Activated T-helper 2 cell treated with anti-CD3 and anti-CD28 coated beads, Interferon-gamma antibody, Interleukin-2, Interleukin-4, amounts not matched to agents 10 μg/mL and 5 μg/mL and 100 μg/mL, durations not matched to agents 14 hours and 24 hours and 36 hours (primary cell): ENCODE measurements around the gene STK11. TPM values are rescaled to one million over a fixed set of nuclear protein-coding genes. Genes with fewer than 3 reads are reported as not detected.
"Not testable (repeated sequence)": the region's sequence is repeated elsewhere in the genome, so short reads cannot be mapped to it uniquely, and the experiment has no call there.

ENCODE experiments used
- DNase-seq: peaks from one replicate; pipeline ENCODE4 v3.0.0; 2021; ENCODE audit warnings: low spot score
- H3K27ac Mint-ChIP-seq: one replicate; pipeline ENCODE4 v1.8.0; 2021; ENCODE audit warnings: mixed read lengths
- H3K27me3 Mint-ChIP-seq: one replicate; pipeline ENCODE4 v1.8.0; 2021; ENCODE audit warnings: low read depth, mixed read lengths
- H3K36me3 Mint-ChIP-seq: one replicate; pipeline ENCODE4 v1.8.0; 2021; ENCODE audit warnings: low read depth, mixed read lengths
- H3K4me1 Mint-ChIP-seq: one replicate; pipeline ENCODE4 v1.8.0; 2021; ENCODE audit warnings: low read depth, mixed read lengths
- H3K4me3 Mint-ChIP-seq: one replicate; pipeline ENCODE4 v1.8.0; 2021; ENCODE audit warnings: low read depth, mild to moderate bottlenecking, moderate library complexity, mixed read lengths
- H3K9me3 Mint-ChIP-seq: one replicate; pipeline ENCODE4 v1.8.0; 2021; ENCODE audit warnings: mixed read lengths
- intact Hi-C: fragments of 100-400 bp; cut with micrococcal nuclease; formaldehyde crosslinking; loops from one replicate; pipeline ENCODE4 v1.15.1; 2023
- total RNA-seq: library from RNA; stranded (reverse); gene quantifications from 2 replicates; pipeline ENCODE4 v1.2.3, GENCODE V29; 2022

STK11 gene
- total RNA-seq, 1 donor from 2014 or later = 65.7 TPM

DNA sequence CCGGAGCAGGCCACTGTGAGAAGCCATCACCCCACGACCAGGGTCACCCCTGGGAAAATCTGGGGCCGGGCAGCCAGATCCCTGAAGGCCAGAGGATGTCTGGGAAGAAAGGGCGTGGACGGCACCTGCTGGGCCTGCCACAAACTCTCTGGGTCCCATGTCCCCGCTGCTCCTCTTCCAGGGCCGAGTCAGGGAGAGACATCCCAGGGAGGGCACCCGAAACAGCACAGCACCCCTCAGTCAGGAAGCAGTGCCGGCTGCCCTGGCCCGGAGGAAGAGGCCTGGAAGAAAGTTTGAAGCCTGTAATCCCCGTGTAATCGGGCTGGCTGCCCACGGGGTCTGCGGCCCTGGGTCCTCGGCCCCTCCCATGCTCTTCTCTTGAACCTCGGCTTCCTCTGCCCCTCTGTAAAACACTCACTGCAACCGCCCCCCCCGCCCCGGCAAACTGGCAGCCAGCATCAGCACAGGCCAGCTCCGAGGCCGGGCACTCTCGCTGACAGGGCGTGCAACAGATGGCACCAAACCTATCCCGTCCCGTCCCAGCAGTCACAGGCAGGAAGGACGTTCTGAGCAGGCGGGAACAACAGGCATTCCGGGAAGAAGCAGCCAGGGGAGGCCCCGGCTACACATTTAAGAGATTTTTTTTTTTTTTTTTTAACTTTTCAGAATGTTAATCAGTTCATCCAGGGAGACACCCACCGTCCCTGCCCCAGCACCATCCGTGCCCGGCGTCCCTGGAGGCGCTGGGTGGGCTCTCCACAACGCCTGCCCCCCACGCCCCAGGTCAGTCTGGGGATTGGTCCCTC lies 33.0 kb upstream of the STK11 start:
- H3K27me3 Mint-ChIP-seq = no peaks in the 10 kb centered on the region
- peaks cover 4% of the 10 kb centered on the region for H3K36me3 Mint-ChIP-seq
- H3K4me3 Mint-ChIP-seq = peak overlapping the region; percentile 88
- no peak for DNase-seq
- H3K4me1 Mint-ChIP-seq = peaks cover 20% of the 10 kb centered on the region
- H3K27ac Mint-ChIP-seq = peak overlapping the region; percentile 74
- intact Hi-C loops = loop anchor here (5.0 kb wide), 1 partner anchor 40 kb away; no protein-coding TSS in a partner anchor
- H3K9me3 Mint-ChIP-seq = no peaks in the 10 kb centered on the region

DNA sequence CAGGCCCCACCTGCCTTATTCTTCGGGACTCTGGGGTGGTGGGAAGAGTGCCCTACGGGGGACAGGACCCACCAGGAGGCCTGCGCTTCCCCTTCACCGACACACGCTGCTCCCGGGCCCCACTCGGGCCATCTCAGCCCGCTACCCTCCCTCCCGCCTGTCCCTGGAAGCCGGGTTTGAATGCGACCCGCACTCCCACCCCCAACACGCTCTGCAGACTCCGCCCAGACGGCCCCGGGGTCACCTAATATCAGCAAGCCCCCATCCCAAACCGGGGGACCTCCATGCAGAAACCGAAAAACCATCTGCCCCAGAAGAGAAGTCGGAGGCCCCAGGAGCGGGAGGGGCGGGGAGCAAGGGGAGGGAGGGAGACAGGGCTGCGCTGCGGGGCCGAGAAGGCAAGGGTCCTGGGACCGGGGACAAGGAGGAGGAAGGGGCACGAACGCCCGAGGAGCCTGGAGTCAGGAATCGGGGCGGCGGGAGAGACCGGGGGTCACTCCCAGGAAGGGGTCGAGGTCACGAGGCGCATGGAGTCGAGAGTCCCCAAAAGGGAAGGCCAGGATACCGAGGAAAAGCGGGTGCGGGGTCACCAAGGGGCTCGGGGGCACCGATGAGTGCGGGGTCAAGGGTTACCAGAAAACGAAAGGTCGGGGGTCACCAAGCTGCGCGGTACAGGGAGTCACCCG lies 32.3 kb upstream of the STK11 start:
- no peak for DNase-seq
- Mint-ChIP-seq H3K27me3 (no peaks in the 10 kb centered on the region), H3K9me3 (no peaks in the 10 kb centered on the region), H3K4me3 (peak overlapping the region; percentile 88), H3K27ac (peak overlapping the region; percentile 93), H3K4me1 (peaks cover 20% of the 10 kb centered on the region), H3K36me3 (peaks cover 4% of the 10 kb centered on the region)
- intact Hi-C loops = loop anchor here (5.0 kb wide), 1 partner anchor 41 kb away; no protein-coding TSS in a partner anchor

DNA sequence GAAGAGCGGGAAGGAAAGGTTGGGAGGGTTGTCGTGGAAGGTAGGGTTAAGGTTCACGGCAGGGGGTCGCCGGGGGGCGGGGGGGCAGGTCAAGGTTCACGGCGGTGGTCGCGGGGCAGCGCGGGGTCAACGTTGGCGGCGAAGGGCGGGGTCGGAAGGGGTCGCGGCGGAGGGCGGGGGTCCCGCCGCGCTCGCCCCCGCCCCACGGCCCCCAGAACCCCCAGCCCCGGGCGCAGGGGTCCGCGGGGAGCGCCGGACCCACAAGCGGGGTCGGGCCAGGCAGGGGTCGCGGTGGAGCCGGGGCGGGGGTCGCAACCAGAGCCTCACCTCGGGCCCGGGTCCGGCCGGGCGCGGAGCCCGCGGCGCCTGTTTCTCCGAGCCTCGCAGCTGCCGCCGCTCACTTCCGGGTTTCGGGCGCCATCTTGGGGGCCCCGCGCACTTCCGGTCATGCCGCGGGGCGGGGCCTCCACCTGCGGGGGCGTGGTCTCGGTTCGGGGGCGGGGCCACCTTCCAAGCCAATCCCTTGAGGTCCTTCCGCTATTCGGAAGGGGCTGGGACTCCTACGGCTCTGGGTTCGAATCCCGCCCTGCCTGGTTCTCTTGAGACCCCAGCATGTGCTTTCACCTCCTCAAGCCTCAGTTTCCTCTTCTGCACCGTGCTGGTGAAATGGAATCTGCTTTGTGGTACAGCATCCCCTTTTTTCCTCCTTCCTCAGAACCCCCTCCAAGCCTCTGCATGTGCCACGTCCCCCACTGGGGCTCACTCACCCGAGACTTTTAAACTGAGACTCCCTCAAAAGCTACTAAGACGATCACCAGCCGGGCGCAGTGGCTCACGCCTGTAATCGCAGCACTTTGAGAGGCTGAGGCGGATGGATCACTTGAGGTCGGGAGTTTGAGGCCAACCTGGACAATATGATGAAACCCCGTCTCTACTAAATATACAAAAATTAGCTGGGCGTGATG lies 31.5 kb upstream of the STK11 start, which contains the start of gene SBNO2:
SBNO2 (minus strand) TSS at position 424 of the 965 bp plus-strand sequence. CDS start 19,992 bp downstream, outside the sequence.
- H3K36me3 Mint-ChIP-seq = peaks cover 4% of the 10 kb centered on the region
- H3K27me3 Mint-ChIP-seq = peaks cover 1% of the 10 kb centered on the region
- H3K27ac Mint-ChIP-seq = peak within 1 kb of the TSS; percentile 93
- H3K4me1 Mint-ChIP-seq = peaks cover 17% of the 10 kb centered on the region
- peak; percentile 88 for DNase-seq
- H3K4me3 Mint-ChIP-seq = peak within 1 kb of the TSS; percentile 88
- intact Hi-C loops = loop anchor here (5.0 kb wide), 1 partner anchor 42 kb away; no protein-coding TSS in a partner anchor
- H3K9me3 Mint-ChIP-seq = no peaks in the 10 kb centered on the region

DNA sequence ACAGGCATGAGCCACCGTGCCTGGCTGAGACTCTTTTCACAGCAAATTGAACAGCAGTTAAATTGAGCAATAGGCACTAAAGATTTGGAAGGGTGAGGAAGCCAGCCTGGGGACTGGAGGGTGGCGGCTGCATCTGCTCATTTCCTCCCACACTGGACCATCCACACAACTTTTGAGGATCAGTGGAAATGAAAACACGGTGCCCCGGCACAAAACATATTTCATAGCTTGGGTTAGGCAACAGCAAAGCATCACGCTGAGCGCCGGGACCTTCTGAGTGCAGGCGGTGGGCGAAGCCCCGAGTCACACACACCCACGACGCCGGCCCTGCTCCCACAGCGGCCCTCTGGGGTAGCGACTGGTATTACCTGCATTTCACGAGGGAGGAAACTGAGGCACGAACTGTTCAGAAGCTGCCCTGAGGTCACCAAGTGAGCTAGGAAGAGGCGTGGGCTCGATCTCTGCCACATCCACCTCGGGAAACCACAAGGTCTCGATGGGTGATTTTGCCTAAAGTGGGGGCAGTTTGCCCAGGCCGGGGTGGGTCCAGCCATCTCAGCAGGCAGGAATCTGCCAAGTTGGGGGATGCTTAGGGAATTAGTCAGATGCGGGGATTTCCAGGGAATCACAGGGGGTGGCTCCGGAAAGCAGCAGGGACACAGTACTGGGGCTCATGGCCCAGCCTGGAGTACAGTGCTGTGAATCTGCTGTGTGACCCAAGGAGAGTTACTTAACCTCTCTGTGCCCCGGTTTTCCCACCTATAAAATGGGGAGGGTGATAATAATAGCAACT lies 28.1 kb upstream of the STK11 start:
- no peak overlapping the region for H3K4me3 Mint-ChIP-seq
- intact Hi-C loops = no loop called here
- DNase-seq = no peak
- H3K27ac Mint-ChIP-seq = no peak overlapping the region
- peaks cover 10% of the 10 kb centered on the region for H3K4me1 Mint-ChIP-seq
- no peaks in the 10 kb centered on the region for H3K9me3 Mint-ChIP-seq
- no peaks in the 10 kb centered on the region for H3K36me3 Mint-ChIP-seq
- H3K27me3 Mint-ChIP-seq = peaks cover 4% of the 10 kb centered on the region

DNA sequence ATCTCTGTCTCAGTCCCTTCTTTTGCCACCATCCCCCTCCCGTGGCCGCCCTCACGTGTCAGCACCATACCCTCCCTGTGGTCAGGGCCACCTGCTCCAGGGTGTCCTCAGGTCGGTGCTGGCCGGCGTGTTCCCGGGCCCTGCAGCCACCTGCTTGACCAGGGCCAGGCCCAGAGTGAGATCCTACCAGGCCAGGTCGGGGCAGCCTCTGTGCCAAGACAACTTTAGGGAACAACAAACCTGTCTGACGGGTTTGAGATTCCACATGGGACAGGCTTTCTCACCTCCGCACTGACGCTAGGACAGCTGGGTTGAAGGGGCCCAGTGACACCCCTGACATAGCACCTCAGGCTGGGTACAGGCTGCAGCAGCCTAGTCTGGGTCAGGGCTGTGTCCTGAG lies 24.0 kb upstream of the STK11 start:
- intact Hi-C loops = no loop called here
- peaks cover 6% of the 10 kb centered on the region for H3K4me1 Mint-ChIP-seq
- H3K4me3 Mint-ChIP-seq = no peak overlapping the region
- peaks cover 4% of the 10 kb centered on the region for H3K27me3 Mint-ChIP-seq
- no peaks in the 10 kb centered on the region for H3K36me3 Mint-ChIP-seq
- DNase-seq = no peak
- H3K27ac Mint-ChIP-seq = no peak overlapping the region
- H3K9me3 Mint-ChIP-seq = no peaks in the 10 kb centered on the region

DNA sequence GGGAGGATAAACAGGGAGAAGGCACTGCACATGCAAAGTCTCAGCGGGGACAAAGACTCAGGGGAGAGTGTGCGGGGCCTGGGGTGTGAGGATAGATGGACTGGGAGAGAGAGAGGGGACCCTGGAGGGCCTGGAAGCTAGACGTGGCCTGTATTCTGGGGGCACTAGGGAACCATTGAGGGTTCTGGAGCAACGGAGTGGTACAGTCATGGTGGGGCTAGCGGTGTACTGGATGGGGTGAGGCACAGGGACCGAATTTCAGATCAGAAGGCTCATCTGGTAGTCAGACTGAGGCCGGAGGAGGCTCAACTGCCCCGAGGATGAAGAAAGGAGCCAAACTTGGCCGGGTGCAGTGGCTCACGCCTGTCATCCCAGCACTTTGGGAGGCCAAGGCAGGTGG lies 23.5 kb upstream of the STK11 start:
- Mint-ChIP-seq H3K9me3 (no peaks in the 10 kb centered on the region), H3K27me3 (peaks cover 4% of the 10 kb centered on the region)

DNA sequence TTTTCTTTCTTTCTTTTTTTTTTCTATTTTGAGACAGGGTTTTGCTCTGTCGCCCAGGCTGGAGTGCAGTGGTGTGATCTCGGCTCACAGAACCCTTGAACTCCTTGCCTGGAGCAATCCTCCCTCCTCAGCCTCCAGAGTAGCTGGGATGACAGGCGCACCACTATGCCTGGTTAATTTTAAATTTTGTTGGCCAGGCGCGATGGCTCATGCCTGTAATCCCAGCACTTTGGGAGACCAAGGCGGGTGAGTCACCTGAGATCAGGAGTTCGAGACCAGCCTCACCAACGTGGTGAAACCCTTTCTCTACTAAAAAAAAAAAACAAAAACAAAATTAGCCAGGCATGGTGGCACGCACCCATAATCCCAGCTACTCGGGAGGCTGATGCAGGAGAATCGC lies 22.9 kb upstream of the STK11 start:
- Mint-ChIP-seq H3K27me3 (peaks cover 4% of the 10 kb centered on the region), H3K4me1 (peaks cover 6% of the 10 kb centered on the region), H3K36me3 (no peaks in the 10 kb centered on the region), H3K4me3 (no peak overlapping the region), H3K9me3 (no peaks in the 10 kb centered on the region), H3K27ac (no peak overlapping the region)
- DNase-seq = no peak
- intact Hi-C loops = no loop called here

More for the DNA sequence above, 23.5 kb upstream of the STK11 start:
- Mint-ChIP-seq H3K27ac (no peak overlapping the region), H3K4me3 (no peak overlapping the region), H3K36me3 (no peaks in the 10 kb centered on the region), H3K4me1 (peaks cover 6% of the 10 kb centered on the region)
- no peak for DNase-seq
- intact Hi-C loops = no loop called here

DNA sequence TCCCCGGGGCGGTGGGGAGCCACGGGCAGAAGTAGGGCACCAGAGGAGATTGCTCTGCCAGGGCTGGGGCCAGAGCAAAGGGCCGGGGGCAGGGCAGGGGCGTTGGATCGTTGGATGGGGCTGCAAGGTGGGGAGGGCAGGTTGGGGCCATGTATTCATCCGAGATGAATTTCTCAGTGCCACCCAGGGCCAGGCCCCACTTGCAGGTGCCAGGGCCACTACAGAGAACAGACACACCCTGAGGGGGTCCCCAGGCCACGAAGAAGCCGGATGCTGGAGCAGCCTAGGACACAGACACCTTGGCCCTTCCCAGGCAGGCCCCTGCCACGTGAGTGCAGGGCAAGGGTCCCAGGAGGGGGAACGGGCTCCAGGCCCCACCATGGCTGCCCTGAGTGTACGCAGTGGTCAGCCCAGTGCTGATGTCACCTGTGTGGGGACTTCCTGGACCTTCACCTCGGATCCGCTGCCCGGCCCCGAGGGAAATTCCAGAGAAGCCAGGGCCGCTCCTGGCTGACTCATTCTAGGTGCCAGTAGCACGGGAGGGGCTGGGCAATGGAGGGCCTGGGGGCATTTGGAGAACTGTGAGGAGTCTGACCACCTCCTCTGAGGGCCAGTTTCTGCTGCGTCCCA lies 21.9 kb upstream of the STK11 start:
- intact Hi-C loops = no loop called here
- no peak overlapping the region for H3K27ac Mint-ChIP-seq
- DNase-seq = no peak
- H3K9me3 Mint-ChIP-seq = no peaks in the 10 kb centered on the region
- peaks cover 3% of the 10 kb centered on the region for H3K27me3 Mint-ChIP-seq
- H3K4me3 Mint-ChIP-seq = no peak overlapping the region
- no peaks in the 10 kb centered on the region for H3K36me3 Mint-ChIP-seq
- H3K4me1 Mint-ChIP-seq = peaks cover 6% of the 10 kb centered on the region

DNA sequence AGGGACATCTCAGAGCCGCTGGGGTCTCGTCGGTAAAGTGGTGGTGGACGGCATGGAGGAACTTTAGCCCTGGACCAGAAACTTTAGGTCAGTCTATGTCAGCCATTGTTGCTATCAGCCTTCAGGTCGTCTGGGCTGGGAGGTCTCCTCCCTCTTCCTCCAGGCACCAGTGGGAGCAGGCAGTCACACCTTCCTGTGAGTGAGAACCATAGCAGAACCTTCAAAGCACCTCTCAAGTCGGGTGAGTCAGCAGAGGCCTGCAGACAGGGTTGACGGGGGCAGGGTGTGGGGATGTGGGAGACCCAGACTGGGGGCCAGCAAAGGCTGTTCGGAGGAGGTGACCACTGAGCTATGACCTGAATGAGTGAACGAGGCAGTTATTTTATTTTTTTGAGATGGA lies 16.2 kb upstream of the STK11 start:
- DNase-seq = peak; percentile 25
- Mint-ChIP-seq H3K4me3 (no peak overlapping the region), H3K27me3 (no peaks in the 10 kb centered on the region), H3K27ac (peak overlapping the region; percentile 51), H3K4me1 (peaks cover 16% of the 10 kb centered on the region), H3K9me3 (no peaks in the 10 kb centered on the region), H3K36me3 (no peaks in the 10 kb centered on the region)
- intact Hi-C loops = no loop called here

DNA sequence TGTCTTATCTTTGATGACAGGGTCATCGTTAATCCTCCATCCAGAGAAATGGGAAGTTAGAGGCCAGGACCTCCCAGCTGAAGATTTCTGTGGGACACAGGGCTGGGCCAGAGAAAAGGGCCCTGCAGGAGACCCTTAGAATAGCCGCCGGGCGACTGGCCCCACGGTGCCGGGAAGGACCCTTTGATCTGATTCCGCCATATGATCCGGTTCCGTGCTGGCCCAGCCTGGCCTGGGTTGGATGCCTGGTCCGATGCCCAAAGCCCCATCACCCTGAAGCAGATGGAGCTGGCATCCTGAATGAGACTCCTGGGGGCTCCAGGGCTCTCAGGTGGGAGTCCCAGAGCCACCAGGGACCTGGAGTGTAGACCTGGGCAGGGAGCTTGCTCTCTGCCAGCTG lies 6.0 kb upstream of the STK11 start:
- Mint-ChIP-seq H3K36me3 (no peaks in the 10 kb centered on the region), H3K27ac (no peak overlapping the region), H3K9me3 (no peaks in the 10 kb centered on the region), H3K4me1 (peaks cover 12% of the 10 kb centered on the region), H3K4me3 (no peak overlapping the region), H3K27me3 (no peaks in the 10 kb centered on the region)
- DNase-seq = no peak
- intact Hi-C loops = no loop called here

DNA sequence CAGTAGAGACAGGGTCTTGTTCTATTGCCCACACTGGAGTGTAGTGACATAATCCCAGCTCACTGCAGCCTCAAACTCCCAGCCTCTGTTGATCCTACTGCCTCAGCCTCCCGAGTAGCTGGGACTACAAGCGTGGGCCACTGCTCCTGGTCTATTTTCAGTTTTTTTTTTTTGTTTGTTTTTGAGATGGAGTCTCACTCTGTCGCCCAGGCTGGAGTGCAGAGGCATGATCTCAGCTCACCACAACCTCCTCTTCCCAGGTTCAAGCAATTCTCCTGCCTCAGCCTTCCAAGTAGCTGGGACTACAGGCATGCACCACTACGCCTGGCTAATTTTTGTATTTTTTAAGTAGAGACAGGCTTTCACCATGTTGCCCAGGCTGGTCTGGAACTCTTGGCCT lies 5.0 kb upstream of the STK11 start:
- H3K36me3 Mint-ChIP-seq, H3K4me3 Mint-ChIP-seq, DNase-seq, H3K27ac Mint-ChIP-seq, H3K9me3 Mint-ChIP-seq, intact Hi-C loops, H3K27me3 Mint-ChIP-seq: not testable (repeated sequence)
- peaks cover 12% of the 10 kb centered on the region for H3K4me1 Mint-ChIP-seq
